Astrocyte (in vitro differentiated cells and primary cell): ENCODE measurements around the gene GPR42. TPM values are rescaled to one million over a fixed set of nuclear protein-coding genes. Genes with fewer than 3 reads are reported as not detected.
"Not testable (repeated sequence)": the region's sequence is repeated elsewhere in the genome, so short reads cannot be mapped to it uniquely, and the experiment has no call there.

Source experiments
- DNase-seq: peaks from one replicate; pipeline ENCODE4 v3.0.0-alpha.2; 2010; ENCODE audit warnings: low read depth
- FAIRE-seq: peaks from 2 replicates; lab custom pipeline; 2011; peaks lifted over from hg19 to GRCh38; lab: Jason Lieb, UNC
- H2AFZ ChIP-seq: 2 replicates; pipeline ENCODE4 v1.6.0; 2012; ENCODE audit warnings: low read depth, low read length, inconsistent platforms
- H3K27ac ChIP-seq: 2 replicates; pipeline ENCODE4 v1.5.1; 2011; ENCODE audit warnings: low read depth, low read length, inconsistent platforms
- H3K27me3 ChIP-seq: 2 replicates; pipeline ENCODE4 v1.6.0; 2011; ENCODE audit warnings: low read length, inconsistent platforms; ENCODE audit not compliant: insufficient read depth
- H3K36me3 ChIP-seq: 2 replicates; pipeline ENCODE4 v1.5.1; 2011; ENCODE audit warnings: low read length, inconsistent platforms; ENCODE audit not compliant: insufficient read depth
- H3K4me1 ChIP-seq: 2 replicates; pipeline ENCODE4 v1.5.1; 2011; ENCODE audit warnings: low read length, inconsistent platforms; ENCODE audit not compliant: insufficient read depth
- H3K4me2 ChIP-seq: 2 replicates; pipeline ENCODE4 v1.6.0; 2012; ENCODE audit warnings: low read length, inconsistent platforms
- H3K4me3 ChIP-seq: 2 replicates; pipeline ENCODE4 v1.5.1; 2011; ENCODE audit warnings: low read depth, mild to moderate bottlenecking, low read length, inconsistent platforms; ENCODE audit not compliant: insufficient read depth
- H3K79me2 ChIP-seq: 2 replicates; pipeline ENCODE4 v1.6.0; 2012; ENCODE audit warnings: mild to moderate bottlenecking, low read length, inconsistent platforms; ENCODE audit not compliant: insufficient read depth
- H3K9ac ChIP-seq: 2 replicates; pipeline ENCODE4 v1.6.0; 2012; ENCODE audit warnings: mild to moderate bottlenecking, low read length, inconsistent platforms
- H3K9me3 ChIP-seq: 2 replicates; pipeline ENCODE4 v1.5.1; 2012; ENCODE audit warnings: low read depth, mild to moderate bottlenecking, low read length, inconsistent platforms; ENCODE audit not compliant: insufficient read depth
- H4K20me1 ChIP-seq: 2 replicates; pipeline ENCODE4 v1.6.0; 2012; ENCODE audit warnings: low read length, inconsistent platforms; ENCODE audit not compliant: insufficient read depth
- H3K27ac Mint-ChIP-seq: one replicate; pipeline ENCODE4 v1.8.0; 2021; ENCODE audit warnings: mild to moderate bottlenecking, mixed read lengths; ENCODE audit not compliant: unreplicated experiment
- H3K27me3 Mint-ChIP-seq: one replicate; pipeline ENCODE4 v1.8.0; 2021; ENCODE audit warnings: low read depth, mixed read lengths; ENCODE audit not compliant: unreplicated experiment
- H3K36me3 Mint-ChIP-seq: one replicate; pipeline ENCODE4 v1.8.0; 2021; ENCODE audit warnings: low read depth, mixed read lengths; ENCODE audit not compliant: unreplicated experiment
- H3K4me1 Mint-ChIP-seq: one replicate; pipeline ENCODE4 v1.8.0; 2021; ENCODE audit warnings: low read depth, mixed read lengths; ENCODE audit not compliant: unreplicated experiment
- H3K4me3 Mint-ChIP-seq: one replicate; pipeline ENCODE4 v1.8.0; 2021; ENCODE audit warnings: mild to moderate bottlenecking, moderate library complexity, mixed read lengths; ENCODE audit not compliant: unreplicated experiment
- H3K9me3 Mint-ChIP-seq: one replicate; pipeline ENCODE4 v1.8.0; 2021; ENCODE audit warnings: mild to moderate bottlenecking, mixed read lengths; ENCODE audit not compliant: unreplicated experiment
- CTCF ChIP-seq: IDR thresholded peaks from 2 replicates; pipeline ENCODE4 v1.5.1; 2011; ENCODE audit warnings: low read depth, mild to moderate bottlenecking, inconsistent platforms, low read length, moderate library complexity; ENCODE audit not compliant: insufficient read depth
- EZH2 ChIP-seq: IDR thresholded peaks from 2 replicates; pipeline ENCODE4 v1.6.1; 2012; ENCODE audit warnings: mild to moderate bottlenecking, low read length, inconsistent platforms; ENCODE audit not compliant: insufficient read depth
- total RNA-seq: library from RNA; stranded (reverse); gene quantifications from 2 replicates; pipeline ENCODE4 v1.2.1, GENCODE V29; 2021

Gene GPR42
- total RNA-seq, 1 donor from 2014 or later, result not detected

DNA sequence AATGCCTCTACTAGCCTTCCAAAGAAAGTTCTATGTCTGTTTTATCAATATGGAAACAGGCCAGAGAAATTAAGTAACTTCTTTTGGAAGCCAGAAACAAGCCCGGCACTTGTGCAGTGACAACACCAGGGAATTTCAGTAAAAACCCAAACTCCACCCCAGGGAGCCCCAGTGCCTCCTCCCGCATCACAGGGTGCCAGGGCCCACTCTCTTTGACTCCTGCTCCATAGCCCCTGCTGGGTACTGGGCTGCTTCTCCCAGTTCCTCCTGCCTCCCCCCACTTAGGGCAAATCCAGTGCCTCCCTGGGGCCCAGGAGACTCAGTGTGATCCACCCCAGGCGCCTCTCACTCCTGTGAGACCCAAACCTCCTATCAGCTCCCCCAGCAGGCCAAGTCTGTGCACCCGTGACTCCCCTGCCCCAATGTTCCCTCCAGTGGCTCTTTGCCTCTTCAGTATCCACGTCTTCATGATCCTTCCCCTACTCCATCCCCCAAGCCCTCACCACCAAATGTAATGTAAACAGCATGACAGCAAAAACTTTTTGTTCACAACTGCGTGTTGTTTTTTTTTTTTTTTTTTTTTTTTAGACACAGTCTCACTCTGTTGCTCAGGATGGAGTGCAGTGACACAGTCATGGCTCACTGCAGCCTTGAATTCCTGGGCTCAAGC lies 14.9 kb upstream of the GPR42 start:
- Mint-ChIP-seq H3K4me3 (no peak overlapping the region), H3K27me3 (peaks cover 24% of the 10 kb centered on the region), H3K27ac (no peak overlapping the region), H3K4me1 (no peaks in the 10 kb centered on the region), H3K36me3 (no peaks in the 10 kb centered on the region), H3K9me3 (no peaks in the 10 kb centered on the region)
- H4K20me1 ChIP-seq, result no peaks in the 10 kb centered on the region
- H3K4me2 ChIP-seq, result no peak overlapping the region
- H3K9ac ChIP-seq, result no peak overlapping the region
- H3K27ac ChIP-seq, result no peak overlapping the region
- H3K36me3 ChIP-seq, result no peaks in the 10 kb centered on the region
- FAIRE-seq (no peak), DNase-seq (no peak)
- H3K27me3 ChIP-seq, result no peaks in the 10 kb centered on the region
- no peaks in the 10 kb centered on the region for H3K9me3 ChIP-seq
- no peak overlapping the region for H3K4me3 ChIP-seq
- TF ChIP-seq CTCF, result no peak
- TF ChIP-seq EZH2, result no peak
- H2AFZ ChIP-seq, result no peak overlapping the region
- H3K4me1 ChIP-seq, result no peaks in the 10 kb centered on the region
- no peaks in the 10 kb centered on the region for H3K79me2 ChIP-seq

- H3K9me3 ChIP-seq, result no peaks in the 10 kb centered on the region
- Mint-ChIP-seq H3K9me3 (no peaks in the 10 kb centered on the region), H3K27ac (no peak within 1 kb of the TSS), H3K36me3 (no peaks in the 10 kb centered on the region), H3K4me1 (no peaks in the 10 kb centered on the region), H3K27me3 (peaks cover 27% of the 10 kb centered on the region), H3K4me3 (no peak within 1 kb of the TSS)
- no peak for TF ChIP-seq CTCF
- TF ChIP-seq EZH2, result no peak
- no peaks in the 10 kb centered on the region for H3K79me2 ChIP-seq
- H3K36me3 ChIP-seq, result no peaks in the 10 kb centered on the region
- H2AFZ ChIP-seq, result no peak within 1 kb of the TSS
- H4K20me1 ChIP-seq, result no peaks in the 10 kb centered on the region
- no peak within 1 kb of the TSS for H3K4me3 ChIP-seq
- H3K9ac ChIP-seq, result no peak within 1 kb of the TSS
- FAIRE-seq, result no peak
- no peaks in the 10 kb centered on the region for H3K4me1 ChIP-seq
- no peak for DNase-seq
- H3K27ac ChIP-seq, result no peak within 1 kb of the TSS
- no peaks in the 10 kb centered on the region for H3K27me3 ChIP-seq
- H3K4me2 ChIP-seq, result no peak within 1 kb of the TSS
These were observed 12.8 kb upstream of the GPR42 start, which contains the start of gene FFAR3 for GRCh38 chr19:35357867-35358573. Gene FFAR3 (plus strand): TSS chr19:35358460. CDS start chr19:35358891, 431 bp downstream.

DNA sequence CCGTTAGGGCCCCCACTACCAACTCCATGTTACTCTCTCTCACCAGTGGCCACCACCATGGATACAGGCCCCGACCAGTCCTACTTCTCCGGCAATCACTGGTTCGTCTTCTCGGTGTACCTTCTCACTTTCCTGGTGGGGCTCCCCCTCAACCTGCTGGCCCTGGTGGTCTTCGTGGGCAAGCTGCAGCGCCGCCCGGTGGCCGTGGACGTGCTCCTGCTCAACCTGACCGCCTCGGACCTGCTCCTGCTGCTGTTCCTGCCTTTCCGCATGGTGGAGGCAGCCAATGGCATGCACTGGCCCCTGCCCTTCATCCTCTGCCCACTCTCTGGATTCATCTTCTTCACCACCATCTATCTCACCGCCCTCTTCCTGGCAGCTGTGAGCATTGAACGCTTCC lies 12.0 kb upstream of the GPR42 start:
- H3K36me3 ChIP-seq, DNase-seq, H3K36me3 Mint-ChIP-seq, H2AFZ ChIP-seq, H3K27ac ChIP-seq, H3K27ac Mint-ChIP-seq, H3K9ac ChIP-seq, H3K27me3 ChIP-seq, H3K4me1 Mint-ChIP-seq, H3K4me1 ChIP-seq, H3K9me3 Mint-ChIP-seq, H3K9me3 ChIP-seq, H3K4me3 Mint-ChIP-seq, H4K20me1 ChIP-seq, H3K79me2 ChIP-seq, H3K4me2 ChIP-seq, H3K4me3 ChIP-seq, FAIRE-seq: not testable (repeated sequence)
- H3K27me3 Mint-ChIP-seq, result peaks cover 26% of the 10 kb centered on the region

- H2AFZ ChIP-seq, H3K36me3 Mint-ChIP-seq, H3K4me3 ChIP-seq, H3K79me2 ChIP-seq, H4K20me1 ChIP-seq, H3K36me3 ChIP-seq, H3K27ac Mint-ChIP-seq, FAIRE-seq, H3K9me3 ChIP-seq, H3K27ac ChIP-seq, H3K9ac ChIP-seq, H3K4me1 ChIP-seq, H3K4me2 ChIP-seq, H3K27me3 ChIP-seq, H3K9me3 Mint-ChIP-seq, H3K4me3 Mint-ChIP-seq, DNase-seq, H3K4me1 Mint-ChIP-seq: not testable (repeated sequence)
- peaks cover 26% of the 10 kb centered on the region for H3K27me3 Mint-ChIP-seq
These were observed 11.5 kb upstream of the GPR42 start for GRCh38 chr19:35359395-35359794.
